Testis (tissue), 3 donors: ENCODE measurements around the gene RSPH1. TPM values are rescaled to one million over a fixed set of nuclear protein-coding genes. Genes with fewer than 3 reads are reported as not detected.

Source experiments
- DNase-seq: peaks from one replicate; pipeline ENCODE4 v3.0.0-alpha.2; 2019
- H3K27ac ChIP-seq, 2 donors: fragments of 200-600 bp; sonication (generic); one replicate each; pipeline ENCODE4 v1.5.1; 2019
- H3K27me3 ChIP-seq: fragments of 200-600 bp; sonication (generic); one replicate; pipeline ENCODE4 v1.5.1; 2019
- H3K36me3 ChIP-seq: fragments of 200-600 bp; sonication (generic); one replicate; pipeline ENCODE4 v1.5.1; 2017; ENCODE audit warnings: low read depth; ENCODE audit errors: missing control alignments
- H3K4me1 ChIP-seq: fragments of 200-600 bp; sonication (generic); one replicate; pipeline ENCODE4 v1.5.1; 2019
- H3K4me3 ChIP-seq, 2 donors: fragments of 200-600 bp; sonication (generic); one replicate each; pipeline ENCODE4 v1.5.1; 2017 to 2019
- H3K9me3 ChIP-seq: fragments of 200-600 bp; sonication (generic); one replicate; pipeline ENCODE4 v1.5.1; 2017
- POLR2A ChIP-seq: fragments of 450-650 bp; IDR thresholded peaks from one replicate; pipeline ENCODE4 v1.6.1; 2017; ENCODE audit warnings: antibody characterized with exemption, mild to moderate bottlenecking, moderate library complexity
- WGBS, 2 donors: methylation state at CpG; one replicate each; pipeline ENCODE4 v1.1.5; 2018; 5-methylcytosine and 5-hydroxymethylcytosine counted together
- intact Hi-C: fragments of 100-400 bp; cut with DNase I; formaldehyde crosslinking; loops from one replicate; pipeline ENCODE4 v1.15.1; 2023; ENCODE audit warnings: low total_unique reads
- polyA plus RNA-seq: library from polyadenylated mRNA; stranded (reverse); fragments of 350-450 nt; fragmentation: Illumina TruSeq; extraction: RNeasy Lipid Tissue Mini Kit (QIAGEN cat#74804); gene quantifications from one replicate; pipeline ENCODE4 v1.2.3, GENCODE V29; 2014; ENCODE audit warnings: low read depth, low replicate concordance; ENCODE audit not compliant: insufficient read depth
- total RNA-seq, 2 donors: library from RNA; depleted of rRNA; stranded (reverse); fragments of >200 nt; gene quantifications; one replicate each; pipeline ENCODE4 v1.2.3, GENCODE V29; 2016
- TF ChIP-seq, protein P1 (sequence below), 3 experiments: fragments of 450-650 bp in 2 of 3; fragments of 200-600 bp in 1 of 3; sonication (generic) in 1 of 3; IDR thresholded peaks; one replicate each; pipeline ENCODE4 v1.5.1; 2016 to 2019; ENCODE audit warnings: antibody characterized with exemption in 3 of 3, mild to moderate bottlenecking in 2 of 3, moderate library complexity in 1 of 3

Gene RSPH1
- total and polyA plus RNA-seq, 3 donors from 2014 or later, result 10.4 to 59.6 (median 20.8) TPM

DNA sequence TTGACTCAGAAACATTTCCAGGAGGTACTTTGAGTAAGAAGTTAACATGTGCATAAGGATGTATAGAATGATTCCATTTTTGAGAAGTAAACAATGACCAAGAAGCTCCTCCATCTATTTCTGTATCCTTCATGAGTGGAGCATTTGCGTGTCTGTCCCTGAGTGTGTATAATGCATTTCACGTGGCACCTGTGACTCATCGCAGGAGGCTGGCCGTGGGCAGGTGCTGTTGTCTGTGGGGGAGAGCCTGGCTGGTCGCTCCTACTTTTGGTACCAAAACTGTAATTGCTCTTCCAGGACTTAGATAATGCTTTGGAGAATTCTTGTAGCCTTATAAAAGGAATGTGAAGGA, 34.1 kb upstream of the RSPH1 start:
- 80 to 92% methylated on average over 5 of the region's 5 CpGs for WGBS, 2 donors
- Histone ChIP-seq H3K4me1 (peaks cover 3% of the 10 kb centered on the region), H3K36me3 (no peaks in the 10 kb centered on the region), H3K27ac (no peak overlapping the region), H3K4me3 (no peak overlapping the region), H3K27me3 (no peaks in the 10 kb centered on the region), H3K9me3 (no peaks in the 10 kb centered on the region)
- intact Hi-C loops, result no loop called here
- no peak for DNase-seq
- TF ChIP-seq POLR2A, result no peak
- TF ChIP-seq, protein P1, sequence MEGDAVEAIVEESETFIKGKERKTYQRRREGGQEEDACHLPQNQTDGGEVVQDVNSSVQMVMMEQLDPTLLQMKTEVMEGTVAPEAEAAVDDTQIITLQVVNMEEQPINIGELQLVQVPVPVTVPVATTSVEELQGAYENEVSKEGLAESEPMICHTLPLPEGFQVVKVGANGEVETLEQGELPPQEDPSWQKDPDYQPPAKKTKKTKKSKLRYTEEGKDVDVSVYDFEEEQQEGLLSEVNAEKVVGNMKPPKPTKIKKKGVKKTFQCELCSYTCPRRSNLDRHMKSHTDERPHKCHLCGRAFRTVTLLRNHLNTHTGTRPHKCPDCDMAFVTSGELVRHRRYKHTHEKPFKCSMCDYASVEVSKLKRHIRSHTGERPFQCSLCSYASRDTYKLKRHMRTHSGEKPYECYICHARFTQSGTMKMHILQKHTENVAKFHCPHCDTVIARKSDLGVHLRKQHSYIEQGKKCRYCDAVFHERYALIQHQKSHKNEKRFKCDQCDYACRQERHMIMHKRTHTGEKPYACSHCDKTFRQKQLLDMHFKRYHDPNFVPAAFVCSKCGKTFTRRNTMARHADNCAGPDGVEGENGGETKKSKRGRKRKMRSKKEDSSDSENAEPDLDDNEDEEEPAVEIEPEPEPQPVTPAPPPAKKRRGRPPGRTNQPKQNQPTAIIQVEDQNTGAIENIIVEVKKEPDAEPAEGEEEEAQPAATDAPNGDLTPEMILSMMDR (IDR thresholded peaks at IDR 0.05), result no peak

GRCh38 chr21:42527489-42528158, 31.6 kb upstream of the RSPH1 start:
- no peak overlapping the region for H3K27ac ChIP-seq
- no peaks in the 10 kb centered on the region for H3K36me3 ChIP-seq
- no peaks in the 10 kb centered on the region for H3K9me3 ChIP-seq
- peaks cover 13% of the 10 kb centered on the region for H3K4me1 ChIP-seq
- WGBS, 2 donors, result 77 to 85% methylated on average over 10 to 13 of the region's 13 CpGs
- DNase-seq, result no peak
- no peak overlapping the region for H3K4me3 ChIP-seq
- no peaks in the 10 kb centered on the region for H3K27me3 ChIP-seq
- intact Hi-C loops, result no loop called here
- TF ChIP-seq, protein P1 (IDR thresholded peaks at IDR 0.05), result no peak
- no peak for TF ChIP-seq POLR2A

DNA sequence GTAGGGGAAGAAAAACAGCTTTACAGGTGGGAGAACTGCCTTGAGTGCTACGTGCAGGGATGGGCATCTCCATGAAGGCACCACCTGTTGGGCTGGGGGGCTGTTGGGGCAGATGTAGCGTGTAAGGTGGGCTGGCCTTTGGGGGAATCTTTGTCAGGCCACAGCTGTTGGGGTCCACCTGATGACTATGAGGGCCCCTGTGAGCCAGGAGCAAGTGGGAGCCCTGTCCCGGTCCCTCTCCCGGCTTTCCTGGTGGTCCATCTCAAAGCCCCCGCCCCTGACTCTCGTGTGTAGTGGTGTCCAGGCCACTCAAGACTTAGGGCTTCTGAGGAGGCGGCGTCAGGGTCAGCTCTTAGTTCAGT, 31.1 kb upstream of the RSPH1 start:
- DNase-seq, result no peak
- Histone ChIP-seq H3K9me3 (no peaks in the 10 kb centered on the region), H3K27me3 (no peaks in the 10 kb centered on the region), H3K36me3 (no peaks in the 10 kb centered on the region), H3K4me1 (peaks cover 13% of the 10 kb centered on the region), H3K4me3 (no peak overlapping the region), H3K27ac (no peak overlapping the region)
- 94 to 96% methylated on average over 8 of the region's 8 CpGs for WGBS, 2 donors
- TF ChIP-seq POLR2A, result no peak
- TF ChIP-seq, protein P1 (IDR thresholded peaks at IDR 0.05), result no peak
- intact Hi-C loops, result no loop called here

DNA sequence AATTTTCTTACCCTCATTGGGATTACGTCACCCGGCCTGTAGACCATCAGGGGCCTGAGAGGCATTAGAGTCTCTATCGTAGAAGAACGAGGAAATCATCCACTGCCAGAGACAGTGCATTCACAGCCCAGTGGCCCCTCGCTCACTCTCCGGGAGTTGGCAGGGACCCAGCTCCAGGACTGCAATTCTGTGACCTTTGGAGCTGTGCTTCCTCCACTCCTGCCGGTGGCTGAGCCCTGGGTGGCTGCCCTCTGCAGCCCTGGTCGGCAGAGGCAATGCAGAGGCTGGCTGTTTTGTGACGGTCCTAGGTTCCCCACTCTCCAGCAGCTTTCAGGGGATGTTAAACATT, 30.3 kb upstream of the RSPH1 start:
- Histone ChIP-seq H3K36me3 (no peaks in the 10 kb centered on the region), H3K9me3 (no peaks in the 10 kb centered on the region), H3K4me1 (peaks cover 13% of the 10 kb centered on the region), H3K4me3 (no peak overlapping the region), H3K27ac (no peak overlapping the region), H3K27me3 (no peaks in the 10 kb centered on the region)
- TF ChIP-seq, protein P1 (IDR thresholded peaks at IDR 0.05), result no peak
- TF ChIP-seq POLR2A, result no peak
- intact Hi-C loops, result no loop called here
- DNase-seq, result no peak
- WGBS, 2 donors, result 84% methylated on average over 9 of the region's 9 CpGs

DNA sequence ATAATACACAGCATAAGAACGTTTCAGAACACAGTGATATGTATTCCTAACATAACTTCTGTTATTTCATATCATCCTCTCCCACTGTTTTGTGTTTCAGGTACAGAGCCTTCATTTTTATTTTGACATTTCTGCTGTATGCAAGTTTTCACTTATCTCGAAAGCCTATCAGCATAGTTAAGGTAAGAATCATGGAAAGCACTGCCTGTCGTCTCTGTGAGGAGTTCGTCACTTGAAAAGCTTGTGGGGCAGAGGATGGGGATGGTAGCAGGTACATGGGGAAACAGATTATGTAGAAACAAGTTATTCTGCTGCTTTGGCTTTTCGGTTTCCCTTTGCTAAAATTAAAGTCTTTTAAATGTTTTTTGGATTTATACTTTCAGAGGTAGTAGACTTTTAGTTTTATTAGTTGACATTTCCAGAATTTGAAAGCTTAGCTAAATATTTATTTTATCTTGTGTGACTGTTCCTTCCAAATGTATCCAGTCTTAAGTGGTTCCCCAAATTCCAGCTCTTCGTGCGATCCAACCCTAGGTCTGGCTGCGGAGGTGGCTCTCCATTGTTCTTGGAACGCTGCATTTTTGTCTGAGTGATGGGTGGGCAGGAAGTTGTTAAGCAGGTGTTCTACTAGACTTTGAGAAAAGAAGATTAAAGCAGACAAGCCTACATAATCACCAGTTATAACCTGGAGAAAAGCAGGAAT, 29.8 kb upstream of the RSPH1 start:
- no peak for DNase-seq
- WGBS, 2 donors, result 84 to 89% methylated on average over 9 of the region's 9 CpGs
- intact Hi-C loops, result no loop called here
- no peak overlapping the region for H3K27ac ChIP-seq
- H3K4me1 ChIP-seq, result peaks cover 13% of the 10 kb centered on the region
- no peaks in the 10 kb centered on the region for H3K36me3 ChIP-seq
- no peaks in the 10 kb centered on the region for H3K9me3 ChIP-seq
- no peak overlapping the region for H3K4me3 ChIP-seq
- TF ChIP-seq POLR2A, result no peak
- TF ChIP-seq, protein P1 (IDR thresholded peaks at IDR 0.05), result no peak
- no peaks in the 10 kb centered on the region for H3K27me3 ChIP-seq
